HCT116 (cell line): Measurements from ENCODE around the gene DIPK1B. TPM values are rescaled to one million over a fixed set of nuclear protein-coding genes. Genes with fewer than 3 reads are reported as not detected.

Experiments used
- ATAC-seq: fragments of 200-7000 bp; cut with Tn5 transposase; 2 replicates; pipeline ENCODE4 v1.9.1; 2020; ENCODE audit warnings: mild to moderate bottlenecking, moderate library complexity
- BruUV-seq: library from RNA; stranded (reverse); fragments of 400-500 nt; replicated peaks from 2 replicates; lab custom pipeline; 2021; lab: Mats Ljungman, UMichigan
- CTCF ChIA-PET: fragments of 300-600 bp; sonication (Branson Sonifier 250); formaldehyde crosslinking; loops from one replicate; lab custom pipeline; 2021; ENCODE audit warnings: antibody characterized with exemption; lab: Charles Lee
- POLR2A ChIA-PET: fragments of 300-600, 350-600 bp; sonication (Branson Sonifier 250); formaldehyde crosslinking; loops from one replicate; lab custom pipeline; 2021; ENCODE audit warnings: antibody characterized with exemption; lab: Charles Lee
- RAD21 ChIA-PET, 2 experiments: fragments of 300-600 bp; sonication (Branson Sonifier 250); formaldehyde crosslinking; loops; one replicate each; lab custom pipeline; 2023; ENCODE audit warnings: low total read pairs in 2 of 2; ENCODE audit not compliant: uncharacterized antibody in 2 of 2, unreplicated experiment in 2 of 2, low non-redundant PET in 1 of 2; lab: Charles Lee
- DNase-seq: peaks from one replicate; pipeline ENCODE4 v3.0.0-alpha.2; 2010; ENCODE audit warnings: low read depth, low spot score
- H2AFZ ChIP-seq: fragments of 200-600 bp; shearing (Covaris generic), sonication (generic); 2 replicates; pipeline ENCODE4 v1.6.1; 2017; ENCODE audit warnings: low read depth, mixed run types, mixed read lengths, antibody characterized with exemption, low read length; ENCODE audit not compliant: poor library complexity, severe bottlenecking
- H3K27ac ChIP-seq: 2 replicates; pipeline ENCODE4 v1.5.1; 2012; ENCODE audit warnings: low read depth, low read length
- H3K27me3 ChIP-seq: fragments of 200-600 bp; sonication (generic); 2 replicates; pipeline ENCODE4 v1.6.1; 2016; ENCODE audit warnings: mixed run types, low read length, mixed read lengths; ENCODE audit not compliant: insufficient read depth
- H3K36me3 ChIP-seq, 2 experiments: fragments of 200-500 bp in 1 of 2; fragments of 200-600 bp in 1 of 2; sonication (Bioruptor generic) in 1 of 2; sonication (generic) in 1 of 2; 2 replicates each; pipeline versions ENCODE4 v1.5.1 to v1.6.1; 2014 to 2016; ENCODE audit warnings: low read length in 2 of 2, inconsistent platforms in 1 of 2, mixed read lengths in 1 of 2, mixed run types in 1 of 2; ENCODE audit not compliant: insufficient read depth in 2 of 2, control insufficient read depth in 1 of 2
- H3K4me1 ChIP-seq, 2 experiments: fragments of 200-600 bp in 1 of 2; sonication (generic) in 1 of 2; 2 replicates each; pipeline versions ENCODE4 v1.5.1 to v1.6.1; 2012 to 2017; ENCODE audit warnings: low read length in 2 of 2, inconsistent platforms in 1 of 2, mild to moderate bottlenecking in 1 of 2, mixed read lengths in 1 of 2, mixed run types in 1 of 2, moderate library complexity in 1 of 2; ENCODE audit not compliant: insufficient read depth in 2 of 2, control insufficient read depth in 1 of 2
- H3K4me2 ChIP-seq: fragments of 200-600 bp; sonication (generic); 2 replicates; pipeline ENCODE4 v1.6.1; 2017; ENCODE audit warnings: mixed run types, low read length, mixed read lengths
- H3K4me3 ChIP-seq, 2 experiments: fragments of 200-600 bp in 1 of 2; sonication (generic) in 1 of 2; replicated peaks in 1 of 2; 2 replicates each; pipeline ENCODE4 v1.5.1; 2011 to 2016; ENCODE audit warnings: low read length in 2 of 2, control low read depth in 1 of 2, low read depth in 1 of 2, mild to moderate bottlenecking in 1 of 2, mixed read lengths in 1 of 2, mixed run types in 1 of 2
- H3K79me2 ChIP-seq: fragments of 200-600 bp; sonication (generic); 2 replicates; pipeline ENCODE4 v1.6.1; 2017; ENCODE audit warnings: mild to moderate bottlenecking, mixed run types, low read length, moderate library complexity, mixed read lengths; ENCODE audit not compliant: insufficient read depth
- H3K9ac ChIP-seq: fragments of 200-600 bp; sonication (generic); 2 replicates; pipeline ENCODE4 v1.6.1; 2016; ENCODE audit warnings: low read length, mixed read lengths
- H3K9me2 ChIP-seq: fragments of 200-600 bp; sonication (generic), shearing (Covaris generic); 2 replicates; pipeline ENCODE4 v1.6.1; 2017; ENCODE audit warnings: mixed run types, mild to moderate bottlenecking, moderate library complexity; ENCODE audit not compliant: insufficient read depth
- H3K9me3 ChIP-seq, 2 experiments: fragments of 200-500 bp in 1 of 2; fragments of 200-600 bp in 1 of 2; sonication (Bioruptor generic) in 1 of 2; sonication (generic) in 1 of 2; 2 replicates each; pipeline ENCODE4 v1.6.1; 2014 to 2017; ENCODE audit warnings: low read length in 2 of 2, mixed read lengths in 2 of 2, inconsistent platforms in 1 of 2, low read depth in 1 of 2, mild to moderate bottlenecking in 1 of 2, mixed run types in 1 of 2, moderate library complexity in 1 of 2; ENCODE audit not compliant: control insufficient read depth in 1 of 2, insufficient read depth in 1 of 2
- H4K20me1 ChIP-seq: fragments of 200-600 bp; sonication (generic), shearing (Covaris generic); 2 replicates; pipeline ENCODE4 v1.6.1; 2017; ENCODE audit warnings: mixed run types, mild to moderate bottlenecking, moderate library complexity; ENCODE audit not compliant: insufficient read depth
- CBX3 ChIP-seq: IDR thresholded peaks from 2 replicates; pipeline ENCODE4 v1.6.1; 2012; ENCODE audit warnings: low read depth
- CTCF ChIP-seq, 3 experiments: fragments of 200-600 bp in 1 of 3; sonication (generic) in 1 of 3; IDR thresholded peaks in 2 of 3; conservative IDR thresholded peaks in 1 of 3; 2 replicates each; pipeline ENCODE4 v1.5.1; 2012 to 2017; ENCODE audit warnings: low read depth in 2 of 3, low read length in 2 of 3, antibody characterized with exemption in 1 of 3, borderline replicate concordance in 1 of 3, control low read depth in 1 of 3, mild to moderate bottlenecking in 1 of 3, mixed read lengths in 1 of 3, mixed run types in 1 of 3, moderate library complexity in 1 of 3; ENCODE audit not compliant: insufficient read depth in 1 of 3
- ELF1 ChIP-seq: IDR thresholded peaks from 2 replicates; pipeline ENCODE4 v1.6.1; 2012; ENCODE audit warnings: low read depth, borderline replicate concordance
- EZH2 ChIP-seq: fragments of 200-600 bp; sonication (generic); IDR thresholded peaks from 2 replicates; pipeline ENCODE4 v1.6.1; 2017; ENCODE audit warnings: antibody characterized with exemption, mixed run types
- EZH2phosphoT487 ChIP-seq: fragments of 200-600 bp; IDR thresholded peaks from 2 replicates; pipeline ENCODE4 v1.6.1; 2018; ENCODE audit warnings: antibody characterized with exemption, borderline replicate concordance
- FOSL1 ChIP-seq: IDR thresholded peaks from 2 replicates; pipeline ENCODE4 v1.6.1; 2012; ENCODE audit warnings: low read depth
- MAX ChIP-seq: IDR thresholded peaks from 2 replicates; pipeline ENCODE4 v1.6.1; 2012
- SP1 ChIP-seq: IDR thresholded peaks from 2 replicates; pipeline ENCODE4 v1.6.1; 2012; ENCODE audit warnings: low read depth
- TCF7L2 ChIP-seq: IDR thresholded peaks from 2 replicates; pipeline ENCODE4 v1.7.0; 2011; ENCODE audit warnings: borderline replicate concordance, inconsistent platforms; ENCODE audit not compliant: insufficient read depth, insufficient read length; ENCODE audit errors: extremely low read depth
- ZBTB33 ChIP-seq: IDR thresholded peaks from 2 replicates; pipeline ENCODE4 v1.6.1; 2011; ENCODE audit warnings: mild to moderate bottlenecking, low read length, moderate library complexity; ENCODE audit not compliant: insufficient replicate concordance; ENCODE audit errors: extremely low read depth
- ZNF274 ChIP-seq: fragments of 200-500 bp; sonication (Bioruptor generic); IDR thresholded peaks from 2 replicates; pipeline ENCODE4 v1.6.1; 2014; ENCODE audit warnings: mild to moderate bottlenecking, low read depth, low read length, inconsistent platforms
- intact Hi-C: fragments of 100-400 bp; cut with micrococcal nuclease; formaldehyde crosslinking; loops from 2 replicates; pipeline ENCODE4 v1.10.0; 2022
- total RNA-seq: library from RNA; stranded (reverse); gene quantifications from one replicate; pipeline ENCODE4 v1.2.1, GENCODE V29; 2021; ENCODE audit not compliant: unreplicated experiment

Gene DIPK1B
- total RNA-seq, 1 experiment from 2014 or later: 15.6 TPM

GRCh38 chr9:136709454-136710109, 2.8 kb upstream of the DIPK1B start:
- Histone ChIP-seq H3K27me3 (no peaks in the 10 kb centered on the region), H3K79me2 (no peaks in the 10 kb centered on the region; the same call in 1 of the 2 replicates), H3K4me2 (no peak overlapping the region), H3K4me3 (no peak overlapping the region), H3K9me2 (no peaks in the 10 kb centered on the region), H3K36me3 (no peaks in the 10 kb centered on the region), H4K20me1 (no peaks in the 10 kb centered on the region), H2AFZ (no peak overlapping the region), H3K4me1 (peaks cover 15 to 40% of the 10 kb centered on the region in 2 experiments), H3K27ac (no peak overlapping the region), H3K9ac (no peak overlapping the region), H3K9me3 (no peaks in the 10 kb centered on the region)
- TF ChIP-seq SP1: no peak
- TF ChIP-seq MAX: no peak
- no peak for TF ChIP-seq ELF1
- DNase-seq (no peak), ATAC-seq (no peak)
- intact Hi-C loops: no loop called here
- ChIA-PET CTCF (no interaction called here), POLR2A (no interaction called here), RAD21 (no interaction called here)
- no TSS peak for BruUV-seq

- ChIA-PET CTCF (no interaction called here), RAD21 (no interaction called here)
Observed at GRCh38 chr9:136710543-136710942, 1.8 kb upstream of the DIPK1B start.

More at GRCh38 chr9:136710543-136710942, 1.8 kb upstream of the DIPK1B start:
- H3K9ac ChIP-seq: no peak overlapping the region
- H3K27me3 ChIP-seq: no peaks in the 10 kb centered on the region
- BruUV-seq: no TSS peak
- TF ChIP-seq CTCF (IDR thresholded peaks at IDR 0.05 in 2 of 3, conservative IDR thresholded peaks at IDR 0.05 in 1 of 3; ENCODE audit: borderline replicate concordance in 1 of 3, insufficient read depth in 1 of 3, low read depth in 2 of 3, low read length in 2 of 3) (no peak), SP1 (no peak), CBX3 (no peak), EZH2phosphoT487 (no peak), TCF7L2 (no peak), FOSL1 (no peak), EZH2 (no peak), ZBTB33 (no peak), ZNF274 (no peak)
- TF ChIP-seq, all 23 proteins: peak for 0
- Histone ChIP-seq H3K4me3 (no peak overlapping the region), H2AFZ (no peak overlapping the region), H3K36me3 (no peaks in the 10 kb centered on the region), H4K20me1 (no peaks in the 10 kb centered on the region), H3K4me1 (peaks cover 15 to 40% of the 10 kb centered on the region in 2 experiments), H3K9me3 (no peaks in the 10 kb centered on the region), H3K79me2 (no peaks in the 10 kb centered on the region; the same call in 1 of the 2 replicates), H3K27ac (no peak overlapping the region), H3K4me2 (no peak overlapping the region), H3K9me2 (no peaks in the 10 kb centered on the region)
- intact Hi-C loops: no loop called here
- DNase-seq (no peak), ATAC-seq (no peak)
- POLR2A ChIA-PET: interaction anchor here (0.9 kb wide), 2 partner anchors 16 to 19 kb away, joined by 3 to 5 read pairs; no protein-coding TSS in a partner anchor
